Measurements from ENCODE around the gene LARGE1.

The LARGE1 gene

DNA sequence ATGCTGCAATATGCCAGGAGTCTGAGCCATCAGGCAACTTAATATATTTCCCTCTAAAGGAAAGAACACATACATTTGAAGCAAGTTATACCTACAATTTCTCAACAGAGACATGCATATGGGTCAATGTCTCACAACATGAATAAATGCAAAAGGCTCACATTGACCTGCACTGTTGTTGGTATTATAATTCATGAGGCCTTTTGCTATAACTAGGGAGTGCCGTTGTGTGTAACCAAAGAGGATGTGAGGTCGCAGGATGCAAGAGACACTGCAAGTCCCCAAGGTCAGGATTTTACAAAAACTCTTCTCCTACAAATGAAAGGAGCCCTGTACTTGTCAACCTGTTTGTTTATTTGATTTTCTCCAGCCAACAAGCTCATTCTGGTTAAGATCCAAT, 250.5 kb downstream of the LARGE1 start:
- DNase-seq (ENCODE audit: low read depth in 1 of 2, low spot score in 1 of 2) = no peak
- H3K27me3 ChIP-seq (ENCODE audit: insufficient read depth, poor library complexity, severe bottlenecking) = no peaks in the 10 kb centered on the region

DNA sequence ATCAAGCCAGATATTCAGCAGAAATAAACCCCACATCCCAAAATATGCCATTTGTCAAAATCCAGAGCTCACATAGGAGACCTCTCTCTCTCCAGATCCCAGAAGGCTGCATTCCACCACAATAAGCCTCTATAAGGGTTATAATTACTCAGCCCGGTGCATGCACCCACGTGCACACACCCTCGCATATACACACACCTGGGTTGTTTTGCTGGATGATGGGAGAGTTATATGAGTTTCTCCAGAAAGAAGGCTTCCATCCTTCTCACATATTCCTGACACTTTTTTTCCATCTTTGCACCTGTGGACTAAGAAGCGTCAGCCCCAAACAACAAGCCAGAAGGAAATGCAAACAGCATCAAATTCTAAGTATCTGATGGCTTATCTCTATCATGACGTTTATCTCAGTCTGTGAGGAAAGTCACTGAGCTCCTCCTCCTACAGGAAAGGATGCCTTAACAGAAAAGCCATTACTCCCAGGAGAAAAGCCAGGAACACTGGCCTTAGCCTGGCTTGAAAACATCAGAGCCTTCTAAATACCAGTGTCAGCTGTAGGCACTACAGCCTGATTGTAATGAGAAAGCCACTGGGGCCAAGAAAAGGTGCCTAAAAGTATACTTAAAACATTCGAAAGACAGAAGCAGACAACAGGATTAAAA, 253.2 kb downstream of the LARGE1 start:
- H3K4me3 ChIP-seq (replicated peaks; ENCODE audit: insufficient read depth, low read length) = no peak overlapping the region
- no peaks in the 10 kb centered on the region for H3K27me3 ChIP-seq (ENCODE audit: insufficient read depth, poor library complexity, severe bottlenecking)
- DNase-seq (ENCODE audit: low read depth in 1 of 2, low spot score in 1 of 2) = no peak
- TF ChIP-seq, protein P1, sequence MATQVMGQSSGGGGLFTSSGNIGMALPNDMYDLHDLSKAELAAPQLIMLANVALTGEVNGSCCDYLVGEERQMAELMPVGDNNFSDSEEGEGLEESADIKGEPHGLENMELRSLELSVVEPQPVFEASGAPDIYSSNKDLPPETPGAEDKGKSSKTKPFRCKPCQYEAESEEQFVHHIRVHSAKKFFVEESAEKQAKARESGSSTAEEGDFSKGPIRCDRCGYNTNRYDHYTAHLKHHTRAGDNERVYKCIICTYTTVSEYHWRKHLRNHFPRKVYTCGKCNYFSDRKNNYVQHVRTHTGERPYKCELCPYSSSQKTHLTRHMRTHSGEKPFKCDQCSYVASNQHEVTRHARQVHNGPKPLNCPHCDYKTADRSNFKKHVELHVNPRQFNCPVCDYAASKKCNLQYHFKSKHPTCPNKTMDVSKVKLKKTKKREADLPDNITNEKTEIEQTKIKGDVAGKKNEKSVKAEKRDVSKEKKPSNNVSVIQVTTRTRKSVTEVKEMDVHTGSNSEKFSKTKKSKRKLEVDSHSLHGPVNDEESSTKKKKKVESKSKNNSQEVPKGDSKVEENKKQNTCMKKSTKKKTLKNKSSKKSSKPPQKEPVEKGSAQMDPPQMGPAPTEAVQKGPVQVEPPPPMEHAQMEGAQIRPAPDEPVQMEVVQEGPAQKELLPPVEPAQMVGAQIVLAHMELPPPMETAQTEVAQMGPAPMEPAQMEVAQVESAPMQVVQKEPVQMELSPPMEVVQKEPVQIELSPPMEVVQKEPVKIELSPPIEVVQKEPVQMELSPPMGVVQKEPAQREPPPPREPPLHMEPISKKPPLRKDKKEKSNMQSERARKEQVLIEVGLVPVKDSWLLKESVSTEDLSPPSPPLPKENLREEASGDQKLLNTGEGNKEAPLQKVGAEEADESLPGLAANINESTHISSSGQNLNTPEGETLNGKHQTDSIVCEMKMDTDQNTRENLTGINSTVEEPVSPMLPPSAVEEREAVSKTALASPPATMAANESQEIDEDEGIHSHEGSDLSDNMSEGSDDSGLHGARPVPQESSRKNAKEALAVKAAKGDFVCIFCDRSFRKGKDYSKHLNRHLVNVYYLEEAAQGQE (IDR thresholded peaks at IDR 0.05; ENCODE audit: insufficient replicate concordance, low read depth) = no peak
- TF ChIP-seq, protein P2, sequence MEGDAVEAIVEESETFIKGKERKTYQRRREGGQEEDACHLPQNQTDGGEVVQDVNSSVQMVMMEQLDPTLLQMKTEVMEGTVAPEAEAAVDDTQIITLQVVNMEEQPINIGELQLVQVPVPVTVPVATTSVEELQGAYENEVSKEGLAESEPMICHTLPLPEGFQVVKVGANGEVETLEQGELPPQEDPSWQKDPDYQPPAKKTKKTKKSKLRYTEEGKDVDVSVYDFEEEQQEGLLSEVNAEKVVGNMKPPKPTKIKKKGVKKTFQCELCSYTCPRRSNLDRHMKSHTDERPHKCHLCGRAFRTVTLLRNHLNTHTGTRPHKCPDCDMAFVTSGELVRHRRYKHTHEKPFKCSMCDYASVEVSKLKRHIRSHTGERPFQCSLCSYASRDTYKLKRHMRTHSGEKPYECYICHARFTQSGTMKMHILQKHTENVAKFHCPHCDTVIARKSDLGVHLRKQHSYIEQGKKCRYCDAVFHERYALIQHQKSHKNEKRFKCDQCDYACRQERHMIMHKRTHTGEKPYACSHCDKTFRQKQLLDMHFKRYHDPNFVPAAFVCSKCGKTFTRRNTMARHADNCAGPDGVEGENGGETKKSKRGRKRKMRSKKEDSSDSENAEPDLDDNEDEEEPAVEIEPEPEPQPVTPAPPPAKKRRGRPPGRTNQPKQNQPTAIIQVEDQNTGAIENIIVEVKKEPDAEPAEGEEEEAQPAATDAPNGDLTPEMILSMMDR (IDR thresholded peaks at IDR 0.05; ENCODE audit: insufficient read depth, low read length) = no peak
- TF ChIP-seq SPI1 (IDR thresholded peaks at IDR 0.05; ENCODE audit: borderline replicate concordance, low read depth) = no peak
- no peak for TF ChIP-seq GABPA (IDR thresholded peaks at IDR 0.05; ENCODE audit: low read depth)
- TF ChIP-seq POLR2AphosphoS5 (IDR thresholded peaks at IDR 0.05; ENCODE audit: low read depth) = no peak
- H3K27ac ChIP-seq (replicated peaks) = no peak overlapping the region

More for the DNA sequence above, 250.5 kb downstream of the LARGE1 start:
- Histone ChIP-seq H3K4me3 (replicated peaks; ENCODE audit: insufficient read depth, low read length) (no peak overlapping the region), H3K27ac (replicated peaks) (no peak overlapping the region)
- no peak for TF ChIP-seq GABPA (IDR thresholded peaks at IDR 0.05; ENCODE audit: low read depth)
- TF ChIP-seq, protein P1 (IDR thresholded peaks at IDR 0.05; ENCODE audit: insufficient replicate concordance, low read depth) = no peak
- no peak for TF ChIP-seq SPI1 (IDR thresholded peaks at IDR 0.05; ENCODE audit: borderline replicate concordance, low read depth)
- TF ChIP-seq, protein P2 (IDR thresholded peaks at IDR 0.05; ENCODE audit: insufficient read depth, low read length) = no peak
- no peak for TF ChIP-seq POLR2AphosphoS5 (IDR thresholded peaks at IDR 0.05; ENCODE audit: low read depth)

DNA sequence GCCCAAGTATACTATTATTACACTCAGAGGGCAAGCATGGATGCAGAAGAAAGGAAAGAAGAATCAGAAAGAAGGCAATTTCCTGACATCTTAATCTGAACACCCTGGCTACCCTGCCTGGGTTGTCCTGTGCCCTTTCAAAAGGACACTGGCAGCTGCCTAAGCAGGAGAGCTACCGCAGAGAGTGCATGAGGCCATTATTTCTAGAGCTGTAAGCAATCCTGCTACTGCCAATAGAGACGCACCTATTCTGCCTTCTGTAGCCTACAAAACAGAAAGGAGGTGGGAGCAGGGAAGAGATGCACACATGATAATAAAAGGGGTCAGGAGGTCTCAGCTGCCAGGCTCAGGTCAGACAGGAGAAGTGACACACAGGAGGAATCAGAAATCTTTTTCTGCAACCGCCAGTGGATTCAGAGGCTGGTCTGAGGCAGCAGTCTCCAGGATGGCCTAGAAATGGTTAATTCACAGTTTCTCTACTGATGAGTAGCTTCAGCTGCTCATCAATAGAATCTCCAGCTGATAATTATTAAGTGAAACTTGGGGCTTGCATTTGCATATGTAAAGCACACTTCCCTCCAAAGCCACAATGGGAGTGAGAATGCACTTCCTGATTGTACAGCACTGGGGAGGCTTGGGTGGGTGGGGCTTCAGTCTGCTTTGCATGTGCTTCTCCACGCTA, 253.9 kb downstream of the LARGE1 start:
- no peaks in the 10 kb centered on the region for H3K27me3 ChIP-seq (ENCODE audit: insufficient read depth, poor library complexity, severe bottlenecking)
- H3K4me3 ChIP-seq (replicated peaks; ENCODE audit: insufficient read depth, low read length) = no peak overlapping the region
- no peak for DNase-seq (ENCODE audit: low read depth in 1 of 2, low spot score in 1 of 2)
- H3K27ac ChIP-seq (replicated peaks) = no peak overlapping the region
- TF ChIP-seq SPI1 (IDR thresholded peaks at IDR 0.05; ENCODE audit: borderline replicate concordance, low read depth) = no peak
- TF ChIP-seq, protein P2 (IDR thresholded peaks at IDR 0.05; ENCODE audit: insufficient read depth, low read length) = no peak
- TF ChIP-seq, protein P1 (IDR thresholded peaks at IDR 0.05; ENCODE audit: insufficient replicate concordance, low read depth) = no peak
- TF ChIP-seq POLR2AphosphoS5 (IDR thresholded peaks at IDR 0.05; ENCODE audit: low read depth) = no peak
- no peak for TF ChIP-seq GABPA (IDR thresholded peaks at IDR 0.05; ENCODE audit: low read depth)
